Activated gamma-delta T cell treated with Interleukin-2 at 50 U/mL for 16 hours (primary cell): ENCODE data around the gene ITK.
"Not testable (repeated sequence)": the region's sequence is repeated elsewhere in the genome, so short reads cannot be mapped to it uniquely, and the experiment has no call there.

Experiments
- DNase-seq: peaks from one replicate; pipeline ENCODE4 v3.0.0-alpha.2; 2020

Gene ITK

GRCh38 chr5:157213527-157214243 lies 33.0 kb downstream of the ITK start:
- no peak for DNase-seq

GRCh38 chr5:157214415-157214814 lies 33.8 kb downstream of the ITK start:
- DNase-seq: no peak

- peak; percentile 29 for DNase-seq
These were observed 34.3 kb downstream of the ITK start for GRCh38 chr5:157214861-157215513.

GRCh38 chr5:157215514-157216167 lies 35.0 kb downstream of the ITK start:
- no peak for DNase-seq

GRCh38 chr5:157216391-157217142 lies 35.9 kb downstream of the ITK start:
- DNase-seq: no peak

GRCh38 chr5:157217289-157218024 lies 36.8 kb downstream of the ITK start:
- DNase-seq: peak; percentile 23

GRCh38 chr5:157219491-157220271 lies 39.0 kb downstream of the ITK start:
- no peak for DNase-seq

- DNase-seq: no peak
These were observed 41.3 kb downstream of the ITK start for GRCh38 chr5:157221959-157222358.

- peak; percentile 24 for DNase-seq
These were observed 42.0 kb downstream of the ITK start for GRCh38 chr5:157222506-157223230.

- DNase-seq: no peak
These were observed 45.1 kb downstream of the ITK start for GRCh38 chr5:157225469-157226422.

GRCh38 chr5:157230610-157231009 lies 50.0 kb downstream of the ITK start:
- no peak for DNase-seq

- no peak for DNase-seq
These were observed 52.1 kb downstream of the ITK start for GRCh38 chr5:157232706-157233105.

- no peak for DNase-seq
These were observed 52.9 kb downstream of the ITK start for GRCh38 chr5:157233515-157233914.

GRCh38 chr5:157236423-157236822 lies 55.8 kb downstream of the ITK start:
- DNase-seq: no peak

GRCh38 chr5:157241483-157241882 lies 60.8 kb downstream of the ITK start:
- no peak for DNase-seq

- not testable (repeated sequence) for DNase-seq
These were observed 64.1 kb downstream of the ITK start for GRCh38 chr5:157244704-157245103.

- no peak for DNase-seq
These were observed 64.8 kb downstream of the ITK start for GRCh38 chr5:157245476-157245875.

GRCh38 chr5:157245886-157246285 lies 65.2 kb downstream of the ITK start:
- DNase-seq: no peak

GRCh38 chr5:157247267-157247666 lies 66.6 kb downstream of the ITK start:
- DNase-seq: no peak
